HEK293 (cell line): Measurements from ENCODE around the gene IKZF4.

ENCODE experiments used
- CTCF ChIA-PET: fragments of 350-600 bp; formaldehyde crosslinking; extraction: SDS; loops from one replicate; lab custom pipeline; 2021; ENCODE audit warnings: antibody characterized with exemption; lab: Yijun Ruan, JAX
- POLR2A ChIA-PET: fragments of 300-600 bp; formaldehyde crosslinking; extraction: SDS; loops from one replicate; lab custom pipeline; 2020; ENCODE audit warnings: antibody characterized with exemption, inconsistent platforms; lab: Yijun Ruan, JAX
- H3K27ac ChIP-seq: fragments of 200-500 bp; sonication (Bioruptor generic); 2 replicates; pipeline ENCODE4 v1.5.1; 2014; ENCODE audit warnings: low read depth, low read length, control low read depth, inconsistent platforms; ENCODE audit errors: extremely low read depth
- H3K36me3 ChIP-seq, 2 experiments: fragments of 200-500 bp in 1 of 2; sonication (Bioruptor generic) in 1 of 2; 1 replicate in 1 of 2; 2 replicates in 1 of 2; pipeline ENCODE4 v1.5.1; 2014 to 2017; ENCODE audit warnings: inconsistent platforms in 2 of 2, low read length in 2 of 2; ENCODE audit not compliant: control insufficient read depth in 2 of 2, insufficient read depth in 1 of 2
- H3K4me1 ChIP-seq: fragments of 200-500 bp; sonication (Bioruptor generic); 2 replicates; pipeline ENCODE4 v1.5.1; 2014; ENCODE audit warnings: mild to moderate bottlenecking, low read length, inconsistent platforms; ENCODE audit not compliant: control insufficient read depth, insufficient read depth
- H3K4me3 ChIP-seq: 2 replicates; pipeline ENCODE4 v1.5.1; 2011; ENCODE audit warnings: low read depth, mild to moderate bottlenecking, control low read depth, low read length, moderate library complexity
- H3K9me3 ChIP-seq: fragments of 200-500 bp; sonication (Bioruptor generic); 2 replicates; pipeline ENCODE4 v1.5.1; 2014; ENCODE audit warnings: low read depth, low read length, inconsistent platforms; ENCODE audit not compliant: control insufficient read depth, insufficient read depth
- ELK4 ChIP-seq: IDR thresholded peaks from 2 replicates; pipeline ENCODE4 v1.6.1; 2011; ENCODE audit warnings: mild to moderate bottlenecking, low read depth, low read length, borderline replicate concordance
- GLIS1 ChIP-seq: fragments of 450-650 bp; formaldehyde crosslinking; IDR thresholded peaks from 2 replicates; pipeline ENCODE4 v1.5.1; 2016; ENCODE audit warnings: missing biosample characterization, missing genetic modification characterization
- ZBTB44 ChIP-seq: fragments of 450-650 bp; IDR thresholded peaks from 2 replicates; pipeline ENCODE4 v1.5.1; 2018; ENCODE audit warnings: missing biosample characterization, mild to moderate bottlenecking, missing genetic modification characterization
- ZBTB48 ChIP-seq: fragments of 450-650 bp; formaldehyde crosslinking; IDR thresholded peaks from 2 replicates; pipeline ENCODE4 v1.5.1; 2016; ENCODE audit warnings: missing biosample characterization, missing genetic modification characterization
- ZNF292 ChIP-seq: fragments of 450-650 bp; formaldehyde crosslinking; IDR thresholded peaks from 2 replicates; pipeline ENCODE4 v1.5.1; 2016; ENCODE audit warnings: low read depth, missing biosample characterization, missing genetic modification characterization, borderline replicate concordance
- ZNF426 ChIP-seq: fragments of 450-650 bp; formaldehyde crosslinking; IDR thresholded peaks from 2 replicates; pipeline ENCODE4 v1.5.1; 2017; ENCODE audit warnings: missing biosample characterization, missing genetic modification characterization, mild to moderate bottlenecking, inconsistent platforms, moderate library complexity
- ZNF670 ChIP-seq: fragments of 450-650 bp; formaldehyde crosslinking; IDR thresholded peaks from 2 replicates; pipeline ENCODE4 v1.5.1; 2016; ENCODE audit warnings: missing biosample characterization, missing genetic modification characterization, low read depth
- ZSCAN16 ChIP-seq: fragments of 450-650 bp; formaldehyde crosslinking; IDR thresholded peaks from 2 replicates; pipeline ENCODE4 v1.5.1; 2016; ENCODE audit warnings: missing biosample characterization, missing genetic modification characterization
- TF ChIP-seq, protein P1 (sequence below): fragments of 450-650 bp; formaldehyde crosslinking; IDR thresholded peaks from 2 replicates; pipeline ENCODE4 v1.5.1; 2016; ENCODE audit warnings: missing biosample characterization, missing genetic modification characterization
- TF ChIP-seq, protein P2 (sequence below): fragments of 450-650 bp; formaldehyde crosslinking; IDR thresholded peaks from 2 replicates; pipeline ENCODE4 v1.5.1; 2016; ENCODE audit warnings: missing biosample characterization, missing genetic modification characterization

IKZF4 gene

DNA sequence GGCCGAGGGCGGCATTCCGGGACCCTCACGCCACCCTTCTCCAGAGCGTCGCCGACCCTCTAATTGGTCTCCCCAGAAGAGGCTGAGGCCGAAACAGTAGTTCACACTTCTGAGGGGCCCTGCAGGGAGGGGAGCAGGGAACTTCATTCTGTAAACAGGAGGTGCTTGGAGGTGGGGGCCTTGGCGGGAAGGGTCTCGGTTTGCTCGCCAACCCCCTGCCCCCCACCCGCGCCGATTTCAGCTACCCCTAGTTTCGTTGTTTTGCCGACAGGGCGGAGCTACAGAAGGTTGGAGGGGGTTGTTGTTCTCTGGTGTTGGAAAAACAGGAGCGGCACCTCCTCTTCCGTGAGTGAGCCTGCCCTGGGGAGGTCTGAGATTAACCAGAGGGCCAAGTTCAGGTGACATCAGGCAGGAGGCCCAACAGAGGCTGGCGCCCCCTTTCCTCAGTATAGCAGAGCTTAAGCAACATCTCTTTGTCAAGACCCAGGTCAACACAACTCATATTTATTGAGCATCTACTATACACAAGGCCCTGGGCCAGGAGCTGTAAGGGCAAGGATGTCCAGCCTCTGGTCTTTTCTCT lies 59.8 kb downstream of the IKZF4 start (continued):
- TF ChIP-seq ZBTB44 (no peak), ELK4 (no peak), ZSCAN16 (tag by site-specific recombination) (no peak), ZBTB48 (tag by site-specific recombination) (no peak)
- TF ChIP-seq, protein P1, sequence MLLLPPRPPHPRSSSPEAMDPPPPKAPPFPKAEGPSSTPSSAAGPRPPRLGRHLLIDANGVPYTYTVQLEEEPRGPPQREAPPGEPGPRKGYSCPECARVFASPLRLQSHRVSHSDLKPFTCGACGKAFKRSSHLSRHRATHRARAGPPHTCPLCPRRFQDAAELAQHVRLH (tag by site-specific recombination): 0 out of 2 replicates have a peak, but pooled peaks have one; percentile 29

DNA sequence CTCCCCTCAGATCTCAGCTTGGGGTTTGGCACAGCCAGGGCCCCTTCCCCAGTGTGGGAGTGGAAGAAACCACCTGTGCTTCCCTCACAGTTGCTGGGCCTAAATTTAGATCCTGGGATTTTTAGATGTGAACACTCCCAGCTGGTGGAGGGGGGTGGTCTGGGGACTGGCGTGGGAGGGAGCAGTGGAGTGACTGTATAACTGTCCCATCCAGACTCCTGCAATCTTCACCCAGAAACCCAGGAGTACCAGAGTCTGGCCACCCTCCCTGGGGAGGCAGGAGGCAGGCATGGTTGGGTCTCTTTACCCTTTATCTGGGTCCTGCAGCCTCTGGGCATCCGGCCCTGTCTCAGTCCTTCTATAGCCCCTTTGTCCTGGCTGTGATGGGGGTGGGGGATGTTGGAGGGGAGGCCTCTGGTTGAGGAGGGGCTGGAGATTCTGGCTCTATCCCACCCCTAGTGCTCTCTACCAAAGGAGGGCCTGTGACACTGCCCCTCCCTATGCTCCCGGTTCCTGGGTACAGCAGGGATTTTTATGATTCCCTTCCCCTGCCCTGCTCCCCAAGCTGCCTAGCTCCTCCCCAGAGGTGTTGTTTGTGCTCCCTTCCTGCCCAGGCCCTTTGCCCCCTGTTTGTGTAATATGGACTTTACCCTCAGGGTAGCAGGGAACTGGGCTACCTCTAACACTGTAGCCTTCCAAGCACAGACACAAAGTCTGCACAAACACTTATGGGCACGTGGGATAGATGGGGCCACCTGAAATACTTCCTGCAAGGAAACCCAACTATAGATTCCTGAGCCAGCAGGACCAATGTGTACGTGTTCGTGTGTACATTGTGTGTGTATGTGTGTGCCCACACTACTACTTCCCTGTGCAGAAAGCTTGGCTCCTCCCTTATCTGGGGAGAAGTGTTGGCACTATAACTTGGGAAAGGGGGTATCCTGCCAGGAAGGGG lies 60.8 kb downstream of the IKZF4 start:
- CTCF ChIA-PET: interaction anchor here (0.6 to 3.3 kb wide), 6 partner anchors 8 to 35 kb away, joined by 3 to 26 read pairs (median 4); partner anchors contain the start of gene PA2G4
- Histone ChIP-seq H3K36me3 (no peaks in the 10 kb centered on the region), H3K4me1 (no peaks in the 10 kb centered on the region; the same call in 1 of the 2 replicates), H3K4me3 (no peak overlapping the region), H3K27ac (no peak overlapping the region), H3K9me3 (no peaks in the 10 kb centered on the region)
- POLR2A ChIA-PET: interaction anchor here (0.5 to 5.0 kb wide), 4 partner anchors 22 to 352 kb away, joined by 3 to 54 read pairs (median 21); partner anchors contain the start of gene PA2G4
- TF ChIP-seq ZNF292 (tag by site-specific recombination) (no peak), ZNF670 (tag by site-specific recombination) (no peak)

DNA sequence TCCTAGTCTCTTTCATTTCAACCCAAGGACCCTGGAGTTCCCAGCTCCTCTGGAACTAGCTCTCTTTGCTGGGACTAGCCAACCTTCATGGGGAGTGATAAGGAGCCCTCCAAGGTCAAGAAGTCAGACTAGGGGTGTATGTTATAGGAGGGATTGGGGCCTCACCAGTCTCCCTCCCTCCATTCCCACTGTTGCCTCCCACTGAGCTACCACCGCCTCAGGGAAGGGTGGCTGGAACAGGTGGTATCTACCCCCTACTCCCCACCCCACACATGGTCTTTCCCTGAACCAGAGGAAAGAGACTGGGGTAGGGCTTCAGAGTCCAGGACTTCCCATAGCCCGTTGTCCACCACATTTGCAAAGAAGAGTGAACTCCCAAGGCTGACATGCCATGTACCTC lies 61.5 kb downstream of the IKZF4 start:
- TF ChIP-seq, protein P2, sequence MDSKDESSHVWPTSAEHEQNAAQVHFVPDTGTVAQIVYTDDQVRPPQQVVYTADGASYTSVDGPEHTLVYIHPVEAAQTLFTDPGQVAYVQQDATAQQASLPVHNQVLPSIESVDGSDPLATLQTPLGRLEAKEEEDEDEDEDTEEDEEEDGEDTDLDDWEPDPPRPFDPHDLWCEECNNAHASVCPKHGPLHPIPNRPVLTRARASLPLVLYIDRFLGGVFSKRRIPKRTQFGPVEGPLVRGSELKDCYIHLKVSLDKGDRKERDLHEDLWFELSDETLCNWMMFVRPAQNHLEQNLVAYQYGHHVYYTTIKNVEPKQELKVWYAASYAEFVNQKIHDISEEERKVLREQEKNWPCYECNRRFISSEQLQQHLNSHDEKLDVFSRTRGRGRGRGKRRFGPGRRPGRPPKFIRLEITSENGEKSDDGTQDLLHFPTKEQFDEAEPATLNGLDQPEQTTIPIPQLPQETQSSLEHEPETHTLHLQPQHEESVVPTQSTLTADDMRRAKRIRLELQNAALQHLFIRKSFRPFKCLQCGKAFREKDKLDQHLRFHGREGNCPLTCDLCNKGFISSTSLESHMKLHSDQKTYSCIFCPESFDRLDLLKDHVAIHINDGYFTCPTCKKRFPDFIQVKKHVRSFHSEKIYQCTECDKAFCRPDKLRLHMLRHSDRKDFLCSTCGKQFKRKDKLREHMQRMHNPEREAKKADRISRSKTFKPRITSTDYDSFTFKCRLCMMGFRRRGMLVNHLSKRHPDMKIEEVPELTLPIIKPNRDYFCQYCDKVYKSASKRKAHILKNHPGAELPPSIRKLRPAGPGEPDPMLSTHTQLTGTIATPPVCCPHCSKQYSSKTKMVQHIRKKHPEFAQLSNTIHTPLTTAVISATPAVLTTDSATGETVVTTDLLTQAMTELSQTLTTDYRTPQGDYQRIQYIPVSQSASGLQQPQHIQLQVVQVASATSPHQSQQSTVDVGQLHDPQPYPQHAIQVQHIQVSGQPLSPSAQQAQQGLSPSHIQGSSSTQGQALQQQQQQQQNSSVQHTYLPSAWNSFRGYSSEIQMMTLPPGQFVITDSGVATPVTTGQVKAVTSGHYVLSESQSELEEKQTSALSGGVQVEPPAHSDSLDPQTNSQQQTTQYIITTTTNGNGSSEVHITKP (tag by site-specific recombination): peak; percentile 90
- no peak for TF ChIP-seq ZNF426 (tag by site-specific recombination)
- TF ChIP-seq GLIS1 (tag by site-specific recombination): peak; percentile 62
- ChIA-PET CTCF (interaction anchor here (0.8 to 1.8 kb wide), 4 partner anchors 15 to 86 kb away, joined by 3 to 8 read pairs (median 6); partner anchors contain the start of gene SUOX), POLR2A (interaction anchor here (0.5 to 5.0 kb wide), 3 partner anchors 22 to 45 kb away, joined by 3 to 39 read pairs (median 3); partner anchors contain the start of gene PA2G4)
- Histone ChIP-seq H3K9me3 (no peaks in the 10 kb centered on the region), H3K4me3 (no peak overlapping the region), H3K4me1 (no peaks in the 10 kb centered on the region; the same call in 1 of the 2 replicates), H3K27ac (no peak overlapping the region), H3K36me3 (peaks cover 0 to 3% of the 10 kb centered on the region in 2 experiments; a peak in 1 of 3 replicates)
